Embryonic facial prominence (tissue), 1 donor: Measurements from ENCODE around the gene TTN.

Experiments used
- DNase-seq: peaks from one replicate; pipeline ENCODE4 v3.0.0-alpha.2; 2016; ENCODE audit errors: extremely low spot score

The TTN gene

GRCh38 chr2:178734518-178734917 is 72.7 kb downstream of the TTN start:
- no peak for DNase-seq

DNA sequence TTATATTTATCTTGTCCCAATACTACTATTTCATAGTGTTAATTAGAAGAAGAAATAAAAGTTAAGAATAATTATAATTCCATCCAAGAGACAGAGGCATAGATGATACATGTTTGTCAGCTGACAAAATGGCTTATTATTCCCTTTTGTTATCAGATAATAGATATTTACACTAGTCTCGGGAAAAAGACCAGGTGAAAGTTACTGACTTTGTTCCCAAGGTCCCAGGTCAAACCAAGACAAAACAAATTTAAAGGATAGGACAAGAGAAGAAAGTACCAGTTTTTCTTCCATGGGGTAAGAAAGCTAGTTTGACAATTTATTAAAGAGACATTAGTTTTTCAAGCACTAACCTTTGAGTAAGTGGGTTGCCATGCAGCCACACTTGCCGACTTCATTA is 73.2 kb downstream of the TTN start:
- DNase-seq = no peak

DNA sequence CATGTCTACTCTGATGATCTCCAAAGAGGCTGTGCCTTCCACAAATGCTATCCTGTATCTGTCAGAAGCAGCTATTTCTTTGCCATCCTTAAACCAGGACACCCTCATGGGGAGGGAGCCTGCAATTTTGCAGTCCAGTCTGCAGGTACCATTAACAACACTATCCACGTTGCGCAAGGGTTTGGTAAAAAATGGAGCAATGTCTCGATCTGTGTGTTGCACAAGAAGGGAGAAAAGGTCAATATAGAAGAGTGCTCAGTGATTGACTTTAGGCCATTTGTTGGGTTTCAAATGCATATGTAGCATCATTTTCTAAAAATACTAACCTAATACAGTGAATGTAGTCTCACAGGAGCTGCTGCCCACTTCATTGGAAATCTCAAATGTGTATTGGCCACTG is 74.3 kb downstream of the TTN start:
- no peak for DNase-seq

DNA sequence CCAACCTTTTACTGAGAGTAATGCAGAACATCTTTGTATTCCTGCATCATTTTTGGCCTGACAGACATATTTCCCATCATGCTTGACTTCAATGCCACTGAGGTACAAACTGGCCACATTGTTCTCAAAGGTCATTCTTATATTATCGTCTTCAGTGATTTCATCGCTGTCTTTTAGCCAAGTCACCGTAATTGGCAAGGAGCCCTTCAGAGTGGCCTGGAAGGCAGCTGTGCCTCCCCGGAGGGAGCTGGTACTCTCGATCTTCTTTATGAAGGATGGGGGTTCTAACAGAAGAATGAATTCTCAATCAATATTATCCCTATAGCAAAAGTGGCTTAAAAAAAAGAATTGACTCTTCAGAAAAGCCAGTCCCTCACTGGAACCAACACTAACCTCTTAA is 75.9 kb downstream of the TTN start:
- DNase-seq = no peak

- DNase-seq = no peak
Measured at GRCh38 chr2:178730049-178730448, 77.2 kb downstream of the TTN start.

DNA sequence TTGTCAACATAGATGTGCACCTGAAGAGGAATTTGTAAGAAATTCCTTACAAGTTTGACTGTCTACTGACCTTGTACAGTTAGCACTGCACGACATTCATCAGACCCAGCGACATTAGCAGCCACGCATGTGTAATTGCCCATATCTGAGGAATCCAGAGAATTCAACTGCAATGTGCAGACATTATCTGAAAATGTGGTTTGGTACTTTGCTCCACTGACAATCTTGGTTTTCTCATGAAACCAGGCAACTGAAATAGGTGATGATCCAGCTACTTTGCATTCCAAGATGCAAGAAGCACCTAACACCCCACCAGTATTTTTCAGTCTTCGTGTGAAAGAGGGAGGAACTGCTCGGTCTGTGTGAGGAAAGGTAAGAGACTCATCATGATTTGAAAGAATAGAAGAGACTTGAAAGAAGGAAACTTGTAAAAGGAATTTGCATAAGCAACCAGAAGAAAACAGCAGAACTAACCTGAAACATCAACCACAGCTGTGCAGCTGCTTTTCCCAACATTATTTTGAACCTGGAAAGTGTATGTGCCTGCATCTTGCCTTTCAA is 83.4 kb downstream of the TTN start:
- no peak for DNase-seq

DNA sequence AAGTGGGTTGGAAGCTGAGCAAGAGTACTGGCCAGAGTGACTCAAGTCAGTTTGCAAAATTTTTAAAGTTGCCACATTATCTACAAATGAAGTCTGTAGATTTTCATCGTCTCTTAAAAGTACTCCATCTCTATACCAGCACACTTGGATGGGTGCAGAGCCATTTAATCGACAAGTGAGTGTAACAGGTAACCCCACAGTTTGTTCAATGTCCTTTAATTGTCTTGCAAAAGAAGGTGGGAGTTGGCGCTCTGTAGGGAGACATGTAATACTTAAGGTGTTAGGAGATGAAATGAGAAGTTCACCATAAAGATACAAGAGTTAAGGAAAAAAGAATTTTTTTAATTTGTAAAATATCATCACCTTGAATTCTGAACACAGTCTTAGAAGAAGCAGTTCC is 84.9 kb downstream of the TTN start:
- DNase-seq = no peak

- DNase-seq = no peak
Measured at GRCh38 chr2:178718988-178719387, 88.2 kb downstream of the TTN start.

DNA sequence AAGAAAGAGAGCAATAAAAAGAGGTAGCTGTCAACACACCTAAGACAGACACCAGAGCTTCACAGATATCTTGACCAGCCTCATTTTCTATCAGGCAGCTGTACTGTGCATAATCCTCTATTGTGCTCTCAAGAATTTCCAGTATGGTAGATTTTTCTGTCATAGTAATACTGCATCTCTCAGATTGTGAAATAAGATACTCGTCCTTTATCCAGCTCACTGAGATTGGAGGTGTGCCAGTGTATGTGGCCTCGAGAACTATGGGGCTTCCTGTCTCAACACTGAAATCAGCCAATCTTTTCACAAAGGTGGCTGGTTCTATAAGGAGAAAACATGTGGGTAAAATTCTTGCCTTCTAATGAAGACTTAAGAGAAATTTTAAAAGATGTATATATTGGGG is 88.9 kb downstream of the TTN start:
- DNase-seq = no peak

- no peak for DNase-seq
Measured at GRCh38 chr2:178716394-178716793, 90.8 kb downstream of the TTN start.

- DNase-seq = no peak
Measured at GRCh38 chr2:178715366-178715765, 91.9 kb downstream of the TTN start.

GRCh38 chr2:178707476-178707875 is 99.7 kb downstream of the TTN start:
- DNase-seq = no peak

DNA sequence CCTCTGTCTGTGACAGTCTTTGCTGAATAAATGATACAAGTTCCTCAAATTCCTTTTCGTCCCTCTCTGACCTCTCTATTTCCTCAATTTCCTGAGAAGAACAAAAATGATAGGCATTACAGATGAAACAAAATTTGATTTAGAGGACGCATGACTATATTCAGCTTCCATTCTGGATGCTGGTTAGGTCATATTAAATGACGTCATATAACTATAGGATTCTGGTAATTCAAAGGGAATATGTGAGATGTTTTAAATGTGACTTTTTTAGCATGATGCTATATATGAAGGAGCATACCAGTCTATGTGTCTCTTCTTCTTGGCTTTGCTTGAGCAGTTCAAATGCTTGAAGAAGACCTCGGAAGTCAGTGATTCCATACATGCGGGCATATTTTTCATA is 102.3 kb downstream of the TTN start:
- no peak for DNase-seq

GRCh38 chr2:178702361-178702760 is 104.9 kb downstream of the TTN start:
- no peak for DNase-seq

DNA sequence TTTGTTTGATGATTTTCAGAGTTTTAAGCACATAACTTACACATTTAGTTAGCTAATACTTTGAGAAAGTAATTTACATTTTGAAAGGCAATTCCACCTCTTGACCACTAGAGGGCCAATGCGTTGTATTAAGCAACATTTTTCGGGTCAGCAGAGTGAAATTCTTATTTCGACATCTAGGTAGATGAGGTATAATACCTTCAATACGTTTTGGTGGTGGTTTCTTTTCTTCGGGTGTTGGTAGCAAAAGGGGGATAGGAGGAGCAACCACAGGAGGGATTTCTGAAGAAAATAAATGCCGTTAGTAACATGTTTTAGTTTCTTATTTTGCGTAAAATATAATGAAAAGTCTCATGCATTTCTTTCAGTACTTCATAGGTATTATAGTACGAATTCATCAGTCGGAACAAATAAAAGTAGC is 106.3 kb downstream of the TTN start:
- DNase-seq = no peak

DNA sequence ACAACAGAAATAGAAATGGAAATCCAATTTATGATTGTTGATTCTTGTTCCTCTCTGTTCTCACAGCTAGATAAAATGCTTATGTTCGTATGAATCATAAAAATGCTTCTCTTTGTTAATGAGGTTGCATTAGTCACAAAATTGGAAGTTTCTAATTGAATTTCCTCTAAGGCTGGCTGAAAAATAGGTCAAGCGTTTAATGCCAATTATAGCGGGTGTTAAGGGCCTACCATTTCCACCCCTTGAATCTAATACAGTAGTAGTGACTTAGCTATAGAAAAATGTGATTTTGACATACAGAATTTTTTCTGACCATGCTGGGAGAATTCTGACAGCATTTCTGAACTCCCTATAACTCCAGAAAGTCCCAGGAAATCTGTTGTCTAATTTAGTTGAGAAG is 107.1 kb downstream of the TTN start:
- DNase-seq = no peak

DNA sequence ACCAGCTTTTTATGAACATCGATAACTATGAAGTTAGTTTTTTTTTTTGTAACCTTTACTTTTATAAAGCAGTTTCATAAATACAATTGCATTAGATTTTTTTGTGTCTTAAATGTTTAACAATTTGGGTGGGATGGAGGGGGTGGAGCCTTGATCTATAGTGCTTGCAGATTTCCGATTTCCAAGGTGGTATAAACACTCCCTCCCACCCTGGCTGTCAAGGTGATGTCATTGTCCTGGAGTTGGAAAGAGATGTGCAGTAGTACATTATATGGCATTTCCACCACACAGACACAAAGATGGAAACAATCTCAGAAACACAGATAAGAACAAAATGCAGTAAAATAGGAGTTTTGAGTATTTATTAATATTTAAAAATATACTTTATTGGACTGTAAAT is 114.4 kb downstream of the TTN start:
- no peak for DNase-seq

GRCh38 chr2:178689808-178690207 is 117.4 kb downstream of the TTN start:
- DNase-seq = no peak

- DNase-seq = no peak
Measured at GRCh38 chr2:178683877-178684276, 123.3 kb downstream of the TTN start.

DNA sequence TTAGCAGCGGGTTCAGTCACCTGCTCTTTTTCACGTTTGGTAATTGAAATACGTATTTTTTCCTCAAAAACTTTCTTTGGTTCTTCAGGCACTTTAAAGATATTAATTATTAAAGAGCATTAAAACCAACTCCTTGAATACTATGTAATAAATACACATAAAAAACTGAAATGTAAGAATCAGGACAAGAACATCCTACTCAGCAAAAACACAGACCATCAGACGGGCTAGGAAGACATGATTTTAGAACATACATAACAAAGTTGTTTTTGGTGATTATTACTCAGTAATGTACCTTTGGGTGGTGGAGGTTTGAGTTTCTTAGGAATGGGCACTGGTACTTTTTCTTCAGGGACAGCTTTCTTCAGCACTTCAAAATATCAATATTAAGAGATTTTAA is 126.1 kb downstream of the TTN start:
- DNase-seq = no peak

GRCh38 chr2:178679891-178680290 is 127.3 kb downstream of the TTN start:
- DNase-seq = no peak

GRCh38 chr2:178677599-178677998 is 129.6 kb downstream of the TTN start:
- DNase-seq = no peak

- DNase-seq = no peak
Measured at GRCh38 chr2:178676046-178676445, 131.2 kb downstream of the TTN start.

- DNase-seq = no peak
Measured at GRCh38 chr2:178674122-178674521, 133.1 kb downstream of the TTN start.

DNA sequence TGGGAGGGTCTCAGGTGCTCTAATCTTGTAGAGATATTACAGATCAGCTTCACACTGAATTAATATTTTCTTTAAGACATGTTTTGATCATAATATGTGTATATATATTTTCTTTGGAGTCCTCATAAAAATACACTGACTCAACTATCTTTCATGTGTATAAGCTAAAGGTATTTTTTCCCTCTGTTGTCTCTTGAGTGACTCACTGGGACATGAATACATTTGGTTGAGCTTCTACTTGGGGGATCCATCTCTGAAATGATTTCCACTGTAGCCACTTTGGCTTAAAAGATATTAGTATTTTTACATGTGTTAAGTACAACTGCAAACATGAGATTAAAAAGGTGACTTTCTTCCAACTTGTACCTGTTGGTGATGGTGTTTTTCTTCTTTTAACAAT is 140.8 kb downstream of the TTN start:
- DNase-seq = no peak
